Activated T-cell treated with anti-CD3 and anti-CD28 coated beads, Interleukin-2, amount 50 U/mL, for 1 hour (primary cell): ENCODE measurements around the gene SEC23B.
"Not testable (repeated sequence)": the region's sequence is repeated elsewhere in the genome, so short reads cannot be mapped to it uniquely, and the experiment has no call there.

ENCODE experiments used
- DNase-seq: peaks from one replicate; pipeline ENCODE4 v3.0.0-alpha.2; 2020

SEC23B gene

DNA sequence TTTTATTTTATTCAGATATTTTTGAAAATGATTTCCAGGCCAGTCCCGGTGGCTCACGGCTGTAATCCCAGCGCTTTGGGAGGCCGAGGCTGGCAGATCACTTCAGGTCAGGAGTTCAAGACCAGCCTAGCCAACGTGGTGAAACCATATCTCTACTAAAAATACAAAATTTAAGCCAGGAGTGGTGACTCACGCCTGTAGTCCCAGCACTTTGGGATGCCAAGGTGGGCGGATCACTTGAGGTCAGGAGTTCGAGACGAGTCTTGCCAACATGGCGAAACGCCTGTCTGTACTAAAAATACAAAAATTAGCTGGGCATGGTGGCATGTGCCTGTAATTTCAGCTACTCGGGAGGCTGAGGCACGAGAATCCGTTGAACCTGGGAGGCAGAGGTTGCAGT lies 19.0 kb downstream of the SEC23B start:
- not testable (repeated sequence) for DNase-seq

DNA sequence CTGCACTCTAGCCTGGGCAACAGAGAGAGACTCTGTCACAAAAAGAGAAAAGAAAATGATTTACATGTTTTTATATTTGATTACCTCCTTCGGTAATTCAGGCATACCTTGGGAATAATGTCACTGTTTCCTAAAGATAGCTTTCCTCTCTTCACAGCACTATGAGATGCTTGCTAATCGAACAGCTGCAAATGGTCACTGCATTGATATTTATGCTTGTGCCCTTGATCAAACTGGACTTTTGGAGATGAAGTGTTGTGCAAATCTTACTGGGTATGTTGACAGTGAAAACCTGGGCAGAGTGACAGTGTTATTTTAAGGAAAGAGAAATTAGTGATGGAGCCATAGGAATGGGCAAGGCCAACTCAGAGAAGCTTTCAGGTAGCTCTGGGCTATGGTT lies 19.6 kb downstream of the SEC23B start:
- DNase-seq, result no peak

DNA sequence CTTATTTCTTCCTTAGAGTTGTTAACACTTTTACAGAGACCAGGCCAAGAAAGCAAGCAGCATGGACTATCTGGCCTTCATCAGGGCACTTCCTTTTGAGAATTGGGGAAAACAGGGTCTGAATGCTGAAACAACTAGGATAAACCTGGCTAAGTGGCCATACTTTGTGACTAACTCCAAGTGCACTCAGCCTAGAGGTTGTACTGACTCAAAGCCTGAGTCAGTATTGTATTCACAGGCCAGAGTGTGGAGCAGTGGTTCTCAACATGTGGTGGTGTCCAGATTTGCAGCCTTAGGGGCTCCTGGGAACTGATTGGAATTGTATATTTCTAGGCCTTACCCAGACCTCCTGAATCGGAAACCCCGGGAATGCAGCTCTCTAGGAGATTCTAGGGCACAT lies 20.1 kb downstream of the SEC23B start:
- DNase-seq, result no peak

DNA sequence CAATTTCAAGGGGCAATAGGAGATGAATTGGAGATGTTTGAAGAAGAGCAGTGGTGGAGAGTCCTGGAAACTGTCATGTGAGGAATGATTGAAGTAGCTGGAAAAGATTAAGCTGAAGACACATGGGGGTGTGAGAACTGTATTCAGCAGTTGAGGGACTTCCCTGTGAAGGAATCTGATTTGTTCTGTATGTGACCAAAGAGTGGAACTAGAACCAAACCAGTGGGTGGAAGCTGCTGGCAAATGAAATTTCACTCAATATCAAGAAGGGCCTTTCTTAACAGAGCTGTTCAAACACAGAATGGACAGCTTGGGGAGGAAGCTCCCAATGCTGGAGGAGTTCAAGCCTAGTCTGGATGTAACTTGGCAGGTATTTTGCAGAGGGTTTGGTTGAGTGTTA lies 21.3 kb downstream of the SEC23B start:
- no peak for DNase-seq

DNA sequence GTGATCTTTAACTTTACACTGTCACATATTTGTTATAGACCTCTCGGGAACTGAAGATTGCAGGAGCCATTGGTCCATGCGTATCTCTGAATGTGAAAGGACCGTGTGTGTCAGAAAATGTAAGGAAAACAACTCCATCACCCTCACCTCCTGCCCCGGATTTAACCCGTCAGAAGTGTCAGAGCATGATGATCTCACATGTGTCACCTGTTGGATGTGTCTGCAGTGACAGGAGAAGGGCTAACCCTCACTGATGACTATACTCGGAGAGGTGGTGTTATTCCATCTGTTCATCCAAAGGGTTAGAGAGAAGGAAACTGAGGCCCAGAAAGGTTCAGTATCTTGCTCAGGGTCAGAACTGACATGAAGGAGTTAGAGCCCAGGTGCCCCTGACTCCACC lies 24.9 kb downstream of the SEC23B start:
- DNase-seq, result no peak

DNA sequence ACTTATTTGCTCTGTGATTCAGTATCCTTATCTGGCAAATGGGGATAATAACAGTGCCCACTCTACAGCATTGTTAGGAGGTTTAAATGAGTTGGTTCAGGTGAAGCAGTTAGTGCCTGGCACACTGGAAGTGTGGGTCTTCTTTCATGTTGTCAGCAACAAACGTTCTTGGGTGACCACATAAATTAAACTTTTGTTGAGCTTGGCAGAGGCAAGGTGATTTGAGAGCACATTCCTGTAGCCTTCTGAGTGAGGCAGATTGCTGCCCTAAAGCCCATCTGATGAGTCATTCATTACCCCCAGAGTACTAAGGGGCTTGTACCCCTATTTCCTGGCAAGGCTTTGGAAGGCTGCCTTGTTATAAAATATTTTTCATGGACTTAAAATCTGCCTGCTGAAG lies 25.8 kb downstream of the SEC23B start:
- DNase-seq, result no peak

DNA sequence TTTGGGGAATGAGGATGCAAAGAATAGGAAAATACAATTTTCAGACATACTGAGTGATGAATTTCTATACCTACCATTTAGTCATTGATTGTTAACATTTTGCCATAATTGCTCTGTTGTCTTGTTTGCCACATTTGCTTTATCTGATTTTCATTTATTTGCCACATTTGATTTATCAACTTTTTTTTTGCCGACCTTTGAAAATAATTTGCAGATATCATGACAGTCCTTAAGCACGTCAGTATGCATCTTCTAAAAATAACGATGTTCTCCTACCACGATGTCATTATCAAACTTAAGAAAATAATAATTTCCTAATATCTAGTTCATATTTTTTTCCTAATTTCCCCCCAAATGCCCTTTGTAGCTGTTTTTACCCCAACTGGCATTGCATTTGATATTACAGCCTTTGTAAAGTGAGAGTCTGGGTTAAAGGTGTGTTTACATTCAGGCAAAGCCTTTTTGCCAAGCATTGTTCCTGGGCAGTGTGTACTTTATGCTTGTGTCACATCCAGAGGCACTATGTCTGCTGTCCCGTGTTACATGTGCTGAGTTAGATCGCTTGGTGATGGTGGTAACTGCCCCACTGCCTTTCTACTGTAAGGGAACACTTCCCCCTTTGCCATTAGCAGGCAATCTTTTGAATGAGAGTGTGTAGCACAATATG lies 26.4 kb downstream of the SEC23B start:
- DNase-seq, result no peak

DNA sequence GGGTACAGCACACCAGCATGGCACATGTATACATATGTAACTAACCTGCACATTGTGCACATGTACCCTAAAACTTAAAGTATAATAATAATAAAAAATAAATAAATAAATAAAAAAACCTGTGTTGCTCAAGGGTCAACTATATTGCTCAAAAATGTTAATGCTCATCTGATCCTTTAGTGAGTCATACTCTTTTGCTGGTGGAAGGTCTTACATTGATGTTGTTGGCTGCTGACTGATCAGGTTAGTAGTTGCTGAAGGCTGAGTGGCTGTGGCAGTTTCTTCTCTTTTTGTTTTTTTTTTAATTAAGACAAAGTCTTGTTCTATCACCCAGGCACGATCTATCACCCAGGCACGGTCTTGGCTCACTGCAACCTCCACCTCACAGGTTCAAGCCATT lies 29.9 kb downstream of the SEC23B start:
- no peak for DNase-seq

DNA sequence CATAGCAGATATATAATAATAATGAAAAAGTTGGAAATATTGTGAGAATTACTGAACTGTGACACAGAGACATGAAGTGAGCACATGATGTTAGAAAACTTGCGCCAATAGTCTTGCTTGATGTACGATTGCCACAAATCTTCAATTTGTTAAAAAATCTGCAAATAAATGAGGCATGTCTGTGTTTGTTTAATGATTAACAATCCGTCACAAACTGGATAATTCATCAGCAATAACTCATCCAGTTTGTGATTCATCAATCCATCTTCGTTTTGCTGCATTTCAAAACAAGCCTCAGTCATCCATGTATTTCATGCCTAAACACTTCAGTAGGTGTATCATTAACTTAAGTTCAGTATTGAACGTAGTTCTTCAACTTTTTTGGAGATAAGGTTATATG lies 34.0 kb downstream of the SEC23B start:
- no peak for DNase-seq

DNA sequence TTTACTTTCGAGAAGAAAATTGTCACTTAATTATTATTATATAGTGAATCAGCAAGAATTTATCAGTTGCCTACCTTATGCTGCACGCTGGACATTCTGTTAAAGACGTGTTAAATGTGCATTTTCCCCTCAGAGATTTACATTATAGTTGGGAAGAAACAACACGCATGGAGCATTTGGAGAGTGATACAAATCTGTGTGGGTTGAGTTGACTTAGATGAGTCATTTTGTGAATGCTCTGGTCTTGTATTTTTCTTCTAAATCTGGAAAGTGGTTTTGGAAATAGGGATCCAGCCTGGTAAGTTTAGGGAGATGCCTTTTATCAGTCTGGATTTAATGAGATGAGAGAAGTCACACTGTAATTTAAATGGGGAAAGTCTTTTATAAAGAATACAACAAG lies 35.5 kb downstream of the SEC23B start:
- DNase-seq, result no peak

DNA sequence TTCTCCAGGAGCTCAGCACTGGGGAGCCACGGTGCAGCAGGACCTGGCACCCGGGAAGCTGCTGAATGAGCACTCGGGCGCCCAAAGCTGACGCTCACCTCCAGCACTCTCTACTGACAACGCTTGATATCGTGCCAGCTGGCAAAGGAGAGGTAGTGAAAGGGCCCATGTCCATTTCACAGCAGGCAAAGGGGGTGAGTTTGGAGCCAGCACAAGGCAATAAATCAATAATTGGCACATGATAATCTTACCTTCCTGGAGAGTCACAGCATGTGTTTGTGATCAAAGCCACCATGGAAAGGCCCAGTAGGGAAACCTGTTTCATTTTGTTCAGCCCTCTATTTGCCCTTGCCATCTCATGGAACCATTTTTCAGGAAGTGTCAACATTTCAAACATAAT lies 36.2 kb downstream of the SEC23B start:
- no peak for DNase-seq

DNA sequence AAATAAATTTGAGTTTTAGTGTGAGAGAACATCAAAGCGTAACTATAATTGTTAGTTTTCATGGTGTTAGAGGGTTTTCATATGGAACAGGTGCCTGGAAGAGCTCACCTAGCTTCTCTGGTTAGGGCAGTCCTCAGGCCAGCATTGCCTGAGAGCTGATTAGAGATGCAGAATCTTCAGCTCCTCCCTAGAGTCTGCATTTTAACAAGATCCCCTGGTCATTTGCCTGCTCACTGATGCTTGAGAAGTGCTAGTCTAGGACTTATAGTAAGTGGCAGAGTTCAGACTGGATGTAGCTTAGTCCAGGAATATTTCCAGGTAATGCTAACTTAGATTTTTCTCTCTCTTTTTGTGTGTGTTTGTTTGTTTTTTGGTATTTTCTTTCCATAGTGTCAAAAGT lies 37.8 kb downstream of the SEC23B start:
- no peak for DNase-seq

DNA sequence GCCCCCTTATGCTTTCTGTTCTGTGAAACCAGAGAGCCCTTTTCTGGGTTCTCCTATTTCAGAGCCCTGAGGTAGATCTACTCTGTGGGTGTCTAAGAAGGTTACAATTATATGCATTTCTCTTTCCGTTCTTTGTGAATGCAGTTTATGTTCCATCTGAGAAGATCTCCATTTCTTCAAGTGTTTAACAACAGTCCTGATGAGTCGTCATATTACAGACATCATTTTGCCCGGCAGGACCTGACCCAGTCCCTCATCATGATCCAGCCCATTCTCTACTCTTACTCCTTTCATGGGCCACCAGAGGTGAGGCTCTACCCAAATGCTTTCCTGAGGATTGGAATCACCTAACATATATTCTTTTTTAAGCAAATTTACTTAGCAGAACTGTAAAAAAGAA lies 40.7 kb downstream of the SEC23B start:
- DNase-seq, result no peak

DNA sequence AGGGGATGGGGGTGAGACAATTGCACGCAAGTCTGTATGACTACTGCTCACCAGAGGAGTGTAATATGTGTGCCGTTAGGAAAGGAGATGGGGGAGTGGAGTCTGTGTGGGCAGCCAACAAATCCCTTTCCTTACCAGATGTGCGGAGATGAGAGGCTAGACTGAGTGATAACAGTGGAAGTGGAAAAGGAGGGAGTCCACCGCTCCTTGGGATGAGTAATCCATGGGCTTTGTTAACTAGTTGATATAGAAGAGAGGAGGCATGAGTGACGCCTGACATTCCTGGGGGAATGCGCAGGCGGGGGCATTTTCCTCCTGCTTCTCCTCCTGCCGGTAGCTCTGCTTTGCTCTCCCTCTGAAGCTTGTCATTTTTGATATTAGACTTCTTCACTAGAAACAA lies 46.0 kb downstream of the SEC23B start:
- DNase-seq, result no peak

DNA sequence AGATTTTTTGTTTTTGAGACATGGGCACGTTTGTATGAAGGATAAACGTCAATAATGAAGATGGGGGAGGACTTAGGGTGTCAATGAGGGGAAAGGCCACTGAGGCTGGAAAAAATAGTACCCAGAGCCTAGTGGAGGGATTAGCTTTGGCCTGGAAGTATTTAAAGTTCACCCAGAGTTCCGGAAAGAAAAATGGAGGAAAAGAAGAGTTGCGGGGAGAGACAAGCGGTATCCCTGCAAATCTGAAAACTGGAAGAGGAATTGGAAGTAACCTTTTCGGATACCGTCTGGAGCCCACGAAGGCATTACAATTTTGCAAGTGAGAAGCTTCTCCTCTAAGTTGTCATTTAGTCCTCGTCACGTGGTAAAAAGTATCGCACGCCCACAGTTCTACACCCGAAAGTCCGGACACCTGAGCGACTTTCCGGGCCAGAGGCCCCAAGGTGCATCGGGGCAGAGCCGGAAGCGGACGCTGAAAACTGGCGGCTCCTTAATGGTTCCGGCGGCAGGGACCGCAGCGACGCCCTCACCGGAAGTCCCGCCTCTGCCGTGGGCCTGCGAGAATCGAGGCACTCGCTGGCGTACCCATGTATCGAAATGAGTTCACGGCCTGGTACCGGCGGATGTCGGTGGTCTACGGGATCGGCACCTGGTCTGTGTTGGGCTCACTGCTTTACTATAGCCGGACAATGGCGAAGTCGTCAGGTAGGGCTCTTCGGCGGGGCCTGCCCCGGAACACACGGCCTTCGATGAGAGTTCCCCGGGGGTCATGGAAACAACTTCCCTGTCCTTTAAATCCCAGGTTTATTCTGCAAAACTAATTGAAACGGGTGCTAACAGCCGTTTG lies 59.4 kb downstream of the SEC23B start, which contains the start of gene SMIM26:
SMIM26 (plus strand) TSS at position 541 of the 847 bp plus-strand sequence; CDS start at position 588, 47 bp downstream.
- DNase-seq, result peak; percentile 93

DNA sequence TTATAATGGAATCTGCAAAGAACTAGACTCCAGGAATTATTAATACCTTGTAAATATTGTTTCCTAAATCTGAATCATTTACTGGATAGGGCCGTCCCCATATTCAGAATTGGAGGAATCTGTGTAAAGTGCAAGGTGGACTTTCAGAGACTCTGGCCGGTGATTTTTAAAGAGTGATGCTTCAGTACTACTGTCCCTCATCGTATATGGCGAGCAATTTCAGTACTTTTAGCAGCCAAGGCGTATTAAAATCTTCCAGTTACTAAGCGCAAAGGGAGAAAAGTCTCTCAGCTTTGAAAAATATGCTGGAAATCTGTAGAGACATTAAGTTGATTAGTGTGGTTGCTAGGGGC lies 60.0 kb downstream of the SEC23B start:
- no peak for DNase-seq

DNA sequence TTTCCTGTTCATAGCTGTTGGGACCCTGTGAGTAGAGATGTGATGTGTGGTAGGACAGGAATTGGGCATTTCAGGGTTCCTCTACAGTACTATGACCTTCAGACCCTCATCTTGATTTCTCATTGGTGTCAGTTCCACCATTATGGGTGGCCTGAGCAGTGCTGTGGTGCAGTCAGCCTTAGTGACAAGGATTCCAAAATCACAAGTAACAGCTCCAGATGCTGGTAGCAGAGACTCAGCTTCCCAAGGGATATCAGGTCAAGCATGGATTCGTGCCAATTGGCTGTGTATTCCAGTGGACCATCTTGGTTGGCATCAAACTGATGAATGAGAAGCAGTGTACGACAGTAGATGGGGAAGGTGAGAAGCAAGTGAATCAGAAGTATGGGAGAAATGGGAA lies 63.3 kb downstream of the SEC23B start:
- DNase-seq, result no peak

DNA sequence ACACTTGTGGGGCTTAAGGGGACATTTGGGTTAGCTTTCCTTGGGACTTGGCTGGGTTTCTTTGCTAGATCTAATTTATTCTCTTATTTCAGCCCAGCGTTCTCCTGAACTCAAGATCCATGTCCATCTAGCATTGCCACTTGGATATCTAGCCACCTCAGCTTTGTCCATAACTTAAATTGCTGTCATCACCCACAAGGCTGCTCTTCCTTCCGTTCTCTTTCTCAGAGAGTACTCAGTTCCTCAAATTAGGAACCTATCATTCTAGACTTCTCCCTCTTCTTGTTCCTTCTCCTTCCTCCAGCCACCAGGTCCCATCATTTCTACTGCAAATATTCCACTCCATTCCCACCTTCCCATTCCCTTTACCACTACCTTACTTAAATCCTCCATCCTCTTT lies 63.8 kb downstream of the SEC23B start:
- DNase-seq, result no peak

DNA sequence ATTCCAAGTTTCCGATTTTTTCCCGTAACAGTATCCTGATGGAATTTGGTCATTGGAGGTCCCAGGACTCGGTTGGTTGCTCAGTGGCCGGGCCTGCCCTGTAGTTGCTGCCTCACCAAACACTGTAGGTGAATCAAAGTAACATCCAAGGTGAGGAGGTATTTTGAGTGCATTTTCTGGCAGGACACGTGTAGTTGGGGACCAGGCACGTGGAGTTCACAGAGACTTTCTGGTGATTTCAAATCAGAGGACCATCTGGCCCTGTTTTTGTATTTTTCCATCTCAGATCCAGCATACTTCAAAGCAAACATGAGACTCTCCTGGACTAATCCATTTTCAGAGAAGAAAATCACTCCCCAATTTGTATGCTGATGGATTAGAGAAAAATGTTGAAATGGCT lies 70.2 kb downstream of the SEC23B start:
- DNase-seq, result no peak

DNA sequence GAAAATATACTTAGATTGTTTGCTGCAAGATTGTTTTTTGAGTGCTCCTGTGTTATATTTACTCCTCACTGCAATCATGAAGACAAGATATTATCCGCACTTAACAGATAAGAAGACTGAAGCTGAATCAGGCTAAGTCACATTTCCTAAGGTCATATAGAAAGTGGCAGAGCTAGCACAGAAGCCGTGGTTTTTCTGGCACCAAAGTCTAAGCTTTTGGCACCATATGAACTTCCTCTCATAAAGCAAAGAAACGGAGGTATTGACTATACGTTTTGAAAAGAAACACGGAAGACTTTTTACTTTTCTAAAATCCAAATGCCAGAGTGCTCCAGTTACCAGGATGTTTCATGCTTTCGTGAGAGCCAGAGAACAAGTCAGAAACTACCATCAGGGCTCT lies 70.8 kb downstream of the SEC23B start:
- DNase-seq, result no peak

DNA sequence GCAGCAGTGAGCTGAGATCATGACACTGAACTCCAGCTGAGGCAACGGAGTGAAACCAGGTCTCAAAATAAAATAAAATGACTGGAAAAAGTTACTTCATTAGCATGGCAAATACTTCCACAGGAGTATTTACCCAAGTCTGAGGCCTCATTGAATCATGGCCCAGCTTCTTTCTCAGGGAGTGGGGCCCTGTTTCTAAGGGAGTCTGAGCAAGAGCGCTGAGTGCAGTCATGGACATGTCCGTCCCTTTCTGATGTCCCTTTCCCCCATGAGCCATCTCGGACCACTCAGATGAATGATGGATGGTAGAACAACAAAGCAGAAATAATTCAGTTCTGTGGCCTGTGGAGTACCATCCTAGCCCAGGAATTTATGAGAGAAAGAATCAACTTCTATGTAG lies 72.3 kb downstream of the SEC23B start:
- DNase-seq, result no peak

DNA sequence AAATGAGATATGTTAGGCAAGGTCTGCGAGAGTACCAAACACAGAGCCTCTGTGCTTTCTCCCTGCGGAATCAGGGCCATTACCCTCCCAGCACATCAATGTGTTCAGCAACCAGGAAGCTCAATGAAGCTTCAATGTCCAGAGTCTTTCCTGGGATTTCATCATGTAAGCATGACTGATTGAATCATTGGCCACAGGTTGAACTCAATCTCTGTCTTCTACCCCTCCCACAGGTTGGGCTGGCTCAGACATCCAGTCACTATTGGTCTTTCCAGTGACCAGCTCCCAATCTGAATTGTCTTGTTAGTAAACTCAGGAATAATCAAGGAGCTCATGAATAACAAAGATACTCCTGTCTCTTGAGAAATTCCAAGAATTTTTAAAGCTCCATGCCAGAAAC lies 77.4 kb downstream of the SEC23B start:
- no peak for DNase-seq

DNA sequence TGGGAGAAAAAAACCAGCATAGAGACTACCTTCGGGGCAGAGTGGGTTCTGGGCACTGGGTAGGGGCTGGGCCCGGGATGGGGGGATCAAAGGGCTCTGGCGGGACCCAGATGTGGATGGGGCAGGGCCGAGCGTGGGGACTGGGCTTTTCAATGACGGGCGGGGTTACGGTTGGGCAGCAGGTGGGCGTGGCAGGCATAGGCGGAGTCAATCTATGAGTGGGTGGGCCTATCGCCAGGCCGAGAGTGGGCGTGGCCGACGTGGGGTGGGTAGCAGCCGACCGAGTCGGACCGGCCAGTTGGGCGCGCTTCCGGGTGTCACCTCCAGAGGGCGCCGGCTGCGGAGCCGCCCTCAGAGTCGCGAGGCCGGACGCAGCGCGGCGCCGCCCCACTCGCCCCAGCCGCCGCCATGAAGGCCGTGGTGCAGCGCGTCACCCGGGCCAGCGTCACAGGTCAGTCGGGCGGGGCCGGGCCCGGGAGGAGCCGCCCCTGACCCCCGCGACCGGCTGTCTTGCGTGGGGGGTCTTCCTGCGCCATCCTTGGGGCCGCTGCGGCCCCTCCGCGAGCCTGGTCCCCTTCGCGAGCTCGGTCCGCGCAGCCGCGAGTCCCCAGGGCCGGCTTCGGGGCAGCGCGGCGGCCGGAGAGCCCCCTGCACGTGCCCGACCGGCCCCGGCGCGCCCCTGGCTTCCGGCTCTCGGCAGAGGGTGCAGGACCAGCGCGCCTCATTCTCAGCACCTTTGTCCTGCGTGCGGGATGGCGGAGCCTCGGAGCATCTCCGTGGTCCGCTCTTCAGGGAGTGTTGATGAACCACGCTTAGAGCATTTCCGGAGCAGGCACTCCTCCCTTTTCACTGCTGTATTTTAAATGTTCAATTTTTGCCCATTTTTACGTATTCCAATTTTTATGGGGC lies 80.2 kb downstream of the SEC23B start, which contains the start of gene DTD1:
DTD1 (plus strand) TSS at position 390 of the 909 bp plus-strand sequence; CDS start at position 409, 19 bp downstream.
- peak; percentile 82 for DNase-seq

DNA sequence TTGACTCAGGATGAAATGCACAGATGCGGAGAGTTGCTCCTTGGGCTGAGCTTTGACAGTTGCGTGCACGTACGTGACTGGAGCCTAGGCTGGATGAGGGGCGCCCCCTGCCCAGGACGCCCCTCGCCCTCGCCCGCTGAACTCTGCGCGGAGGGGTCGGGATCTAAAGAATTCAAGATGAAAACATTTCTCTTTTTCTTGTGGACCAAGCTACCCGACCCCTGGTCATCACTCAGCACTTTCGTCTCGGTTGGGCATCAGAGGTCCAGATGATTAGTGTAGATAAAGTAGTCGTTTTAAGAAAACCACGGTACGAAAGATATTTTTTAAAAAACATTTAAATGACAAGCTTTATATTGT lies 80.8 kb downstream of the SEC23B start:
- peak; percentile 22 for DNase-seq
